IPS-20b (cell line): Measurements from ENCODE around the gene ARHGAP19.

ENCODE experiments used
- H3K27ac ChIP-seq: one replicate; pipeline ENCODE4 v1.5.1; 2013; ENCODE audit warnings: low read length
- H3K27me3 ChIP-seq: 2 replicates; pipeline ENCODE4 v1.6.1; 2013; ENCODE audit warnings: mild to moderate bottlenecking, low read length, inconsistent platforms; ENCODE audit not compliant: insufficient read depth
- H3K36me3 ChIP-seq: 2 replicates; pipeline ENCODE4 v1.6.1; 2013; ENCODE audit warnings: low read depth, mild to moderate bottlenecking, inconsistent platforms, low read length, moderate library complexity; ENCODE audit not compliant: insufficient read depth
- H3K4me1 ChIP-seq: 2 replicates; pipeline ENCODE4 v1.6.1; 2013; ENCODE audit warnings: mild to moderate bottlenecking, control low read depth, inconsistent platforms, low read length, moderate library complexity; ENCODE audit not compliant: insufficient read depth
- H3K4me3 ChIP-seq: 2 replicates; pipeline ENCODE4 v1.5.1; 2013; ENCODE audit warnings: mild to moderate bottlenecking, low read length, inconsistent platforms
- H3K9ac ChIP-seq: 2 replicates; pipeline ENCODE4 v1.6.1; 2013; ENCODE audit warnings: low read depth, mild to moderate bottlenecking, inconsistent platforms, low read length, moderate library complexity
- H3K9me3 ChIP-seq: 2 replicates; pipeline ENCODE4 v1.6.1; 2013; ENCODE audit warnings: mild to moderate bottlenecking, low read depth, low read length, inconsistent platforms; ENCODE audit not compliant: insufficient read depth

Gene ARHGAP19

GRCh38 chr10:97220355-97220754, 72.1 kb downstream of the ARHGAP19 start:
- Histone ChIP-seq H3K36me3 (peaks cover 6% of the 10 kb centered on the region), H3K9ac (no peak overlapping the region), H3K27ac (no peak overlapping the region), H3K27me3 (no peaks in the 10 kb centered on the region), H3K4me3 (no peak overlapping the region), H3K4me1 (peaks cover 5% of the 10 kb centered on the region; the same call in 1 of the 2 replicates), H3K9me3 (no peaks in the 10 kb centered on the region)

- Histone ChIP-seq H3K27ac (no peak overlapping the region), H3K9ac (no peak overlapping the region), H3K4me3 (no peak overlapping the region), H3K4me1 (no peaks in the 10 kb centered on the region; the same call in 1 of the 2 replicates), H3K27me3 (no peaks in the 10 kb centered on the region), H3K36me3 (no peaks in the 10 kb centered on the region), H3K9me3 (no peaks in the 10 kb centered on the region)
These were observed 75.1 kb downstream of the ARHGAP19 start for GRCh38 chr10:97217299-97217698.

GRCh38 chr10:97215619-97216260, 76.7 kb downstream of the ARHGAP19 start:
- no peak overlapping the region for H3K9ac ChIP-seq
- H3K4me1 ChIP-seq = no peaks in the 10 kb centered on the region
- no peaks in the 10 kb centered on the region for H3K36me3 ChIP-seq
- no peaks in the 10 kb centered on the region for H3K27me3 ChIP-seq
- no peak overlapping the region for H3K4me3 ChIP-seq
- no peak overlapping the region for H3K27ac ChIP-seq
- no peaks in the 10 kb centered on the region for H3K9me3 ChIP-seq

- Histone ChIP-seq H3K27ac (no peak overlapping the region), H3K4me1 (no peaks in the 10 kb centered on the region), H3K9ac (no peak overlapping the region), H3K4me3 (no peak overlapping the region), H3K27me3 (no peaks in the 10 kb centered on the region), H3K9me3 (no peaks in the 10 kb centered on the region), H3K36me3 (no peaks in the 10 kb centered on the region)
These were observed 79.0 kb downstream of the ARHGAP19 start for GRCh38 chr10:97213431-97213830.

GRCh38 chr10:97211229-97211628, 81.2 kb downstream of the ARHGAP19 start:
- no peaks in the 10 kb centered on the region for H3K4me1 ChIP-seq
- no peaks in the 10 kb centered on the region for H3K27me3 ChIP-seq
- no peaks in the 10 kb centered on the region for H3K36me3 ChIP-seq
- H3K9ac ChIP-seq = no peak overlapping the region
- H3K9me3 ChIP-seq = no peaks in the 10 kb centered on the region
- no peak overlapping the region for H3K4me3 ChIP-seq
- H3K27ac ChIP-seq = no peak overlapping the region

GRCh38 chr10:97210543-97210960, 81.9 kb downstream of the ARHGAP19 start:
- Histone ChIP-seq H3K9me3 (no peaks in the 10 kb centered on the region), H3K27ac (no peak overlapping the region), H3K27me3 (no peaks in the 10 kb centered on the region), H3K36me3 (no peaks in the 10 kb centered on the region), H3K4me3 (no peak overlapping the region), H3K4me1 (no peaks in the 10 kb centered on the region), H3K9ac (no peak overlapping the region)

- H3K27ac ChIP-seq = no peak overlapping the region
- no peak overlapping the region for H3K4me3 ChIP-seq
- H3K27me3 ChIP-seq = no peaks in the 10 kb centered on the region
- no peaks in the 10 kb centered on the region for H3K36me3 ChIP-seq
- no peak overlapping the region for H3K9ac ChIP-seq
- no peaks in the 10 kb centered on the region for H3K4me1 ChIP-seq
- no peaks in the 10 kb centered on the region for H3K9me3 ChIP-seq
These were observed 84.6 kb downstream of the ARHGAP19 start for GRCh38 chr10:97207756-97208346.

GRCh38 chr10:97207131-97207530, 85.3 kb downstream of the ARHGAP19 start:
- H3K27ac ChIP-seq = no peak overlapping the region
- H3K36me3 ChIP-seq = no peaks in the 10 kb centered on the region
- H3K4me3 ChIP-seq = no peak overlapping the region
- no peaks in the 10 kb centered on the region for H3K9me3 ChIP-seq
- no peaks in the 10 kb centered on the region for H3K4me1 ChIP-seq
- H3K27me3 ChIP-seq = no peaks in the 10 kb centered on the region
- H3K9ac ChIP-seq = no peak overlapping the region

GRCh38 chr10:97204826-97205679, 87.4 kb downstream of the ARHGAP19 start:
- Histone ChIP-seq H3K27me3 (no peaks in the 10 kb centered on the region), H3K36me3 (no peaks in the 10 kb centered on the region), H3K27ac (no peak overlapping the region), H3K4me3 (no peak overlapping the region), H3K9ac (no peak overlapping the region), H3K9me3 (no peaks in the 10 kb centered on the region), H3K4me1 (no peaks in the 10 kb centered on the region)

- no peak overlapping the region for H3K27ac ChIP-seq
- H3K9me3 ChIP-seq = no peaks in the 10 kb centered on the region
- H3K4me1 ChIP-seq = no peaks in the 10 kb centered on the region
- H3K4me3 ChIP-seq = no peak overlapping the region
- no peaks in the 10 kb centered on the region for H3K36me3 ChIP-seq
- H3K27me3 ChIP-seq = no peaks in the 10 kb centered on the region
- no peak overlapping the region for H3K9ac ChIP-seq
These were observed 89.2 kb downstream of the ARHGAP19 start for GRCh38 chr10:97203220-97203619.

GRCh38 chr10:97200616-97201015, 91.8 kb downstream of the ARHGAP19 start:
- no peaks in the 10 kb centered on the region for H3K9me3 ChIP-seq
- H3K4me1 ChIP-seq = no peaks in the 10 kb centered on the region; the same call in 1 of the 2 replicates
- no peak overlapping the region for H3K4me3 ChIP-seq
- no peak overlapping the region for H3K9ac ChIP-seq
- no peak overlapping the region for H3K27ac ChIP-seq
- H3K36me3 ChIP-seq = no peaks in the 10 kb centered on the region
- peaks cover 17% of the 10 kb centered on the region for H3K27me3 ChIP-seq

GRCh38 chr10:97199152-97199551, 93.3 kb downstream of the ARHGAP19 start:
- Histone ChIP-seq H3K27ac (no peak overlapping the region), H3K9ac (no peak overlapping the region), H3K9me3 (no peaks in the 10 kb centered on the region), H3K27me3 (peaks cover 26% of the 10 kb centered on the region), H3K4me3 (no peak overlapping the region), H3K36me3 (no peaks in the 10 kb centered on the region), H3K4me1 (no peaks in the 10 kb centered on the region; the same call in 1 of the 2 replicates)
